GM23338 (cell line): ENCODE measurements around the gene ATF4. TPM values are rescaled to one million over a fixed set of nuclear protein-coding genes. Genes with fewer than 3 reads are reported as not detected.

Experiments
- ATAC-seq: fragments of 200-7000 bp; cut with Tn5 transposase; 3 replicates; pipeline ENCODE4 v1.9.1; 2020
- DNase-seq: peaks from one replicate; pipeline ENCODE4 v3.0.0-alpha.2; 2015; ENCODE audit warnings: low spot score
- H2AFZ ChIP-seq: fragments of 200-600 bp; sonication (generic); 2 replicates; pipeline ENCODE4 v1.8.0; 2016; ENCODE audit warnings: antibody characterized with exemption, mild to moderate bottlenecking, moderate library complexity
- H3F3A ChIP-seq: fragments of 200-600 bp; sonication (generic); replicated peaks from 2 replicates; pipeline ENCODE4 v1.8.0; 2017; ENCODE audit warnings: antibody characterized with exemption, mixed run types, low read depth
- H3K27ac ChIP-seq: fragments of 200-600 bp; sonication (generic); 2 replicates; pipeline ENCODE4 v1.6.1; 2016; ENCODE audit warnings: low read depth
- H3K27me3 ChIP-seq: fragments of 200-600 bp; sonication (generic); 2 replicates; pipeline ENCODE4 v1.8.0; 2016; ENCODE audit warnings: mild to moderate bottlenecking, mixed run types, moderate library complexity; ENCODE audit not compliant: insufficient read depth
- H3K36me3 ChIP-seq: fragments of 200-600 bp; sonication (generic); 2 replicates; pipeline ENCODE4 v1.8.0; 2016; ENCODE audit warnings: mild to moderate bottlenecking; ENCODE audit not compliant: insufficient read depth
- H3K4me1 ChIP-seq: fragments of 200-600 bp; sonication (generic); 2 replicates; pipeline ENCODE4 v1.8.0; 2016; ENCODE audit warnings: mild to moderate bottlenecking, moderate library complexity; ENCODE audit not compliant: insufficient read depth
- H3K4me2 ChIP-seq: fragments of 200-600 bp; sonication (generic); 2 replicates; pipeline ENCODE4 v1.7.1; 2017; ENCODE audit warnings: mixed run types
- H3K4me3 ChIP-seq: fragments of 200-600 bp; sonication (generic); 2 replicates; pipeline ENCODE4 v1.6.1; 2016; ENCODE audit warnings: mixed run types
- H3K79me2 ChIP-seq: fragments of 200-600 bp; sonication (generic); replicated peaks from 2 replicates; pipeline ENCODE4 v1.8.0; 2017; ENCODE audit warnings: mild to moderate bottlenecking; ENCODE audit not compliant: insufficient read depth
- H3K9me2 ChIP-seq: fragments of 200-600 bp; sonication (generic); 2 replicates; pipeline ENCODE4 v1.8.0; 2017; ENCODE audit not compliant: insufficient read depth
- H4K20me1 ChIP-seq: fragments of 200-600 bp; sonication (generic); replicated peaks from 2 replicates; pipeline ENCODE4 v1.8.0; 2017; ENCODE audit warnings: mild to moderate bottlenecking; ENCODE audit not compliant: insufficient read depth
- H3K27ac Mint-ChIP-seq: 2 replicates; pipeline ENCODE4 v1.8.0; 2020; ENCODE audit warnings: inconsistent platforms, mild to moderate bottlenecking, moderate library complexity, mixed read lengths
- H3K27me3 Mint-ChIP-seq: 3 replicates; pipeline ENCODE4 v1.8.0; 2022; ENCODE audit warnings: low read depth, mild to moderate bottlenecking, moderate library complexity, mixed read lengths, inconsistent platforms; ENCODE audit not compliant: insufficient read depth, poor library complexity
- H3K36me3 Mint-ChIP-seq: 3 replicates; pipeline ENCODE4 v1.8.0; 2021; ENCODE audit warnings: low read depth, mild to moderate bottlenecking, inconsistent platforms, moderate library complexity, mixed read lengths
- H3K4me1 Mint-ChIP-seq: 3 replicates; pipeline ENCODE4 v1.8.0; 2020; ENCODE audit warnings: mild to moderate bottlenecking, inconsistent platforms, mixed read lengths
- H3K4me3 Mint-ChIP-seq: 3 replicates; pipeline ENCODE4 v1.8.0; 2021; ENCODE audit warnings: moderate library complexity, mild to moderate bottlenecking, inconsistent platforms, mixed read lengths
- H3K9me3 Mint-ChIP-seq: 3 replicates; pipeline ENCODE4 v1.8.0; 2020; ENCODE audit warnings: moderate library complexity, mild to moderate bottlenecking, inconsistent platforms, mixed read lengths
- CREB1 ChIP-seq: fragments of 250-450 bp; sonication (Bioruptor Pico); IDR thresholded peaks from 2 replicates; pipeline ENCODE4 v1.5.0; 2020; ENCODE audit warnings: low read depth, mild to moderate bottlenecking, moderate library complexity
- EZH2 ChIP-seq: fragments of 200-600 bp; sonication (generic); IDR thresholded peaks from one replicate; pipeline ENCODE4 v1.8.0; 2017; ENCODE audit warnings: antibody characterized with exemption, mild to moderate bottlenecking, low read depth; ENCODE audit not compliant: unreplicated experiment
- EZH2phosphoT487 ChIP-seq: fragments of 200-600 bp; sonication (generic); IDR thresholded peaks from one replicate; pipeline ENCODE4 v1.8.1; 2018; ENCODE audit warnings: antibody characterized with exemption; ENCODE audit not compliant: unreplicated experiment
- JUNB ChIP-seq: IDR thresholded peaks from one replicate; pipeline ENCODE4 v1.6.1; 2016; ENCODE audit warnings: antibody characterized with exemption; ENCODE audit not compliant: unreplicated experiment
- NANOG ChIP-seq: IDR thresholded peaks from 2 replicates; pipeline ENCODE4 v1.6.1; 2016; ENCODE audit warnings: antibody characterized with exemption, borderline replicate concordance
- STAT1 ChIP-seq: IDR thresholded peaks from one replicate; pipeline ENCODE4 v1.6.1; 2016; ENCODE audit warnings: antibody characterized with exemption; ENCODE audit not compliant: unreplicated experiment
- ZNF331 ChIP-seq: fragments of 250-450 bp; sonication (Bioruptor Pico); IDR thresholded peaks from 2 replicates; pipeline ENCODE4 v1.5.0; 2020; ENCODE audit warnings: low read depth, mild to moderate bottlenecking, moderate library complexity
- polyA plus RNA-seq: library from polyadenylated mRNA; unstranded; fragments of >200 nt; fragmentation: Nextera tagmentation; extraction: Ambion mirVana; gene quantifications from 2 replicates; pipeline ENCODE4 v1.2.1, GENCODE V29; 2016
- total RNA-seq: library from RNA; depleted of rRNA; stranded (reverse); fragments of >200 nt; shearing (Covaris generic); gene quantifications from 2 replicates; pipeline ENCODE4 v1.2.3, GENCODE V29; 2014
- TF ChIP-seq, protein P1 (sequence below), 2 experiments: fragments of 200-600 bp in 1 of 2; sonication (generic) in 1 of 2; conservative IDR thresholded peaks; 2 replicates each; pipeline versions ENCODE4 v1.5.1 to v1.6.1; 2016 to 2017; ENCODE audit warnings: antibody characterized with exemption in 2 of 2, low read depth in 2 of 2, mild to moderate bottlenecking in 2 of 2, moderate library complexity in 1 of 2
- TF ChIP-seq, protein P2 (sequence below): IDR thresholded peaks from one replicate; pipeline ENCODE4 v1.6.1; 2018; ENCODE audit warnings: antibody characterized with exemption; ENCODE audit not compliant: unreplicated experiment
- TF ChIP-seq, protein P3 (sequence below): IDR thresholded peaks from 2 replicates; pipeline ENCODE4 v1.6.1; 2016; ENCODE audit warnings: antibody characterized with exemption

ATF4 gene
- total and polyA plus RNA-seq, 2 experiments from 2014 or later, result 446 to 553 TPM

DNA sequence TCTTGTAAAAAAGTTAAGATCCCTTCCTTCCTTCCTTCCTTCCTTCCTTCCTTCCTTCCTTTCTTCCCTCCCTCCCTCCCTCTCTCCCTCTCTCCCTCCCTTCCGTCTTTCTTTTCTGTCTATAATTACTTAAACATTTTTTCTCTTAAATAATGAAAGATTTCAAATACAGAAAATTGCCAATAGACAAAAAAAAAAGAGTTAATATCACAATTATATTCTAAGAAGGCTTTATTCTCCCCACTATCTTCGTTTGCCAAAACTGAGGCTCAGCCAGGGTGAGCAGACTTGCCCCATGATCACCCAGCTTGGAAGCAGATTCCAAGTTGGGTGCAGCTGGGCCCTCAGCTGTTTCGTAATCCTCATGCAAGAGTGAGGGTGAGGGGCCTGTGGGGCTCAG, 49.9 kb downstream of the ATF4 start (continued):
- TF ChIP-seq, protein P1, sequence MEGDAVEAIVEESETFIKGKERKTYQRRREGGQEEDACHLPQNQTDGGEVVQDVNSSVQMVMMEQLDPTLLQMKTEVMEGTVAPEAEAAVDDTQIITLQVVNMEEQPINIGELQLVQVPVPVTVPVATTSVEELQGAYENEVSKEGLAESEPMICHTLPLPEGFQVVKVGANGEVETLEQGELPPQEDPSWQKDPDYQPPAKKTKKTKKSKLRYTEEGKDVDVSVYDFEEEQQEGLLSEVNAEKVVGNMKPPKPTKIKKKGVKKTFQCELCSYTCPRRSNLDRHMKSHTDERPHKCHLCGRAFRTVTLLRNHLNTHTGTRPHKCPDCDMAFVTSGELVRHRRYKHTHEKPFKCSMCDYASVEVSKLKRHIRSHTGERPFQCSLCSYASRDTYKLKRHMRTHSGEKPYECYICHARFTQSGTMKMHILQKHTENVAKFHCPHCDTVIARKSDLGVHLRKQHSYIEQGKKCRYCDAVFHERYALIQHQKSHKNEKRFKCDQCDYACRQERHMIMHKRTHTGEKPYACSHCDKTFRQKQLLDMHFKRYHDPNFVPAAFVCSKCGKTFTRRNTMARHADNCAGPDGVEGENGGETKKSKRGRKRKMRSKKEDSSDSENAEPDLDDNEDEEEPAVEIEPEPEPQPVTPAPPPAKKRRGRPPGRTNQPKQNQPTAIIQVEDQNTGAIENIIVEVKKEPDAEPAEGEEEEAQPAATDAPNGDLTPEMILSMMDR (conservative IDR thresholded peaks at IDR 0.05; ENCODE audit: low read depth in 2 of 2), result no peak
- TF ChIP-seq NANOG (no peak), EZH2phosphoT487 (no peak), STAT1 (no peak)
- TF ChIP-seq, protein P2, sequence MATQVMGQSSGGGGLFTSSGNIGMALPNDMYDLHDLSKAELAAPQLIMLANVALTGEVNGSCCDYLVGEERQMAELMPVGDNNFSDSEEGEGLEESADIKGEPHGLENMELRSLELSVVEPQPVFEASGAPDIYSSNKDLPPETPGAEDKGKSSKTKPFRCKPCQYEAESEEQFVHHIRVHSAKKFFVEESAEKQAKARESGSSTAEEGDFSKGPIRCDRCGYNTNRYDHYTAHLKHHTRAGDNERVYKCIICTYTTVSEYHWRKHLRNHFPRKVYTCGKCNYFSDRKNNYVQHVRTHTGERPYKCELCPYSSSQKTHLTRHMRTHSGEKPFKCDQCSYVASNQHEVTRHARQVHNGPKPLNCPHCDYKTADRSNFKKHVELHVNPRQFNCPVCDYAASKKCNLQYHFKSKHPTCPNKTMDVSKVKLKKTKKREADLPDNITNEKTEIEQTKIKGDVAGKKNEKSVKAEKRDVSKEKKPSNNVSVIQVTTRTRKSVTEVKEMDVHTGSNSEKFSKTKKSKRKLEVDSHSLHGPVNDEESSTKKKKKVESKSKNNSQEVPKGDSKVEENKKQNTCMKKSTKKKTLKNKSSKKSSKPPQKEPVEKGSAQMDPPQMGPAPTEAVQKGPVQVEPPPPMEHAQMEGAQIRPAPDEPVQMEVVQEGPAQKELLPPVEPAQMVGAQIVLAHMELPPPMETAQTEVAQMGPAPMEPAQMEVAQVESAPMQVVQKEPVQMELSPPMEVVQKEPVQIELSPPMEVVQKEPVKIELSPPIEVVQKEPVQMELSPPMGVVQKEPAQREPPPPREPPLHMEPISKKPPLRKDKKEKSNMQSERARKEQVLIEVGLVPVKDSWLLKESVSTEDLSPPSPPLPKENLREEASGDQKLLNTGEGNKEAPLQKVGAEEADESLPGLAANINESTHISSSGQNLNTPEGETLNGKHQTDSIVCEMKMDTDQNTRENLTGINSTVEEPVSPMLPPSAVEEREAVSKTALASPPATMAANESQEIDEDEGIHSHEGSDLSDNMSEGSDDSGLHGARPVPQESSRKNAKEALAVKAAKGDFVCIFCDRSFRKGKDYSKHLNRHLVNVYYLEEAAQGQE, result no peak

DNA sequence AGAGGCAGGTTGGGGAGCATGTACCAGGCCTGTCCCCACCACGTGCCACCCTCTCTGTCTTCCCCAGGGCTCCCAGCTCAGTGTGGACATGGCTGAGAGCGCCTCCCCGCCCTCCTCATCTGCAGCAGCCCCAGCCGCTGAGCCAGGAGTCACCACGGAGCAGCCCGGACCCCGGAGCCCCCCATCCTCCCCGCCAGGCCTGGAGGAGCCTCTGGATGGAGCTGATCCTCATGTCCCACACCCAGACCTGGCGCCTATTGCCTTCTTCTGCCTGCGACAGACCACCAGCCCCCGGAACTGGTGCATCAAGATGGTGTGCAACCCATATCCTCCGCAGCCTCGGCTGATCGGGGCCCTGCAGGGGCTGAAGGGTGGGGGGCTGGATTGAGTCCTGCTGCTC, 50.3 kb downstream of the ATF4 start, which contains the start of gene CACNA1I:
Gene CACNA1I (plus strand): TSS at position 89 of the 400 bp plus-strand sequence. CDS start 0 bp downstream, at position 89.
- H3K9me3 Mint-ChIP-seq, result peaks cover 3% of the 10 kb centered on the region
- H3K4me3 Mint-ChIP-seq, result no peak within 1 kb of the TSS
- no peaks in the 10 kb centered on the region for H3K9me2 ChIP-seq
- no peaks in the 10 kb centered on the region for H3K79me2 ChIP-seq
- H3K4me1 Mint-ChIP-seq, result peaks cover 6% of the 10 kb centered on the region; the same call in 2 of the 3 replicates
- no peak within 1 kb of the TSS for H3K27ac ChIP-seq
- no peak within 1 kb of the TSS for H3K4me3 ChIP-seq
- H3F3A ChIP-seq, result no peaks in the 10 kb centered on the region
- no peaks in the 10 kb centered on the region for H3K36me3 ChIP-seq
- H3K4me1 ChIP-seq, result no peaks in the 10 kb centered on the region
- H3K4me2 ChIP-seq, result no peak within 1 kb of the TSS
- H3K27me3 Mint-ChIP-seq, result peaks cover 2% of the 10 kb centered on the region
- H4K20me1 ChIP-seq, result no peaks in the 10 kb centered on the region
- ATAC-seq (no peak), DNase-seq (no peak)
- TF ChIP-seq, protein P3, sequence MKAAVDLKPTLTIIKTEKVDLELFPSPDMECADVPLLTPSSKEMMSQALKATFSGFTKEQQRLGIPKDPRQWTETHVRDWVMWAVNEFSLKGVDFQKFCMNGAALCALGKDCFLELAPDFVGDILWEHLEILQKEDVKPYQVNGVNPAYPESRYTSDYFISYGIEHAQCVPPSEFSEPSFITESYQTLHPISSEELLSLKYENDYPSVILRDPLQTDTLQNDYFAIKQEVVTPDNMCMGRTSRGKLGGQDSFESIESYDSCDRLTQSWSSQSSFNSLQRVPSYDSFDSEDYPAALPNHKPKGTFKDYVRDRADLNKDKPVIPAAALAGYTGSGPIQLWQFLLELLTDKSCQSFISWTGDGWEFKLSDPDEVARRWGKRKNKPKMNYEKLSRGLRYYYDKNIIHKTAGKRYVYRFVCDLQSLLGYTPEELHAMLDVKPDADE, result no peak
- no peak for TF ChIP-seq CREB1 (CRISPR knock-in tag)
- H2AFZ ChIP-seq, result no peak within 1 kb of the TSS
- H3K36me3 Mint-ChIP-seq, result peaks cover 4% of the 10 kb centered on the region; the same call in 2 of the 3 replicates
- H3K27ac Mint-ChIP-seq, result no peak within 1 kb of the TSS
- H3K27me3 ChIP-seq, result no peaks in the 10 kb centered on the region

DNA sequence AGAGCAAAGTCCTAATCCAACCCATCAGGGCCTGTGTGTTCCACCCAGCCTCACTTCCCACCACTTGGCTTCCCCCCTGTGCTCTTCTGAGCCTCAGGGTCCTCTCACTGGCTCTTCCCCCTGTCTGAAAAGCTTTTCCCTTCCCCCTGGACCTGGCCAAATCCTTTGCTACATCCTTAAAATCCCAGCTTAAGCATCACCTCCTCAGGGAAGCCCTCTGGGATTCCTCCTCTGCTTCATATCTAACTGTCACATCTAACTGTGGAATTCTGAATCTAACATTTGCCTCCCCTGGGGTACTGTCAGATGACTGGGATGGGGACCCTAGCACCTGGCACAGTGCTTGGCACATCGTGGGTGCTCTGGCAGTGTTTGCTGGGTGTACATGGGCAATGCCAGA, 51.2 kb downstream of the ATF4 start:
- no peak for DNase-seq
- peaks cover 6% of the 10 kb centered on the region; the same call in 2 of the 3 replicates for H3K4me1 Mint-ChIP-seq

More for the DNA sequence above, 51.2 kb downstream of the ATF4 start:
- Histone ChIP-seq H3K27ac (no peak overlapping the region), H3K36me3 (no peaks in the 10 kb centered on the region), H3K79me2 (no peaks in the 10 kb centered on the region), H3K4me1 (no peaks in the 10 kb centered on the region), H4K20me1 (no peaks in the 10 kb centered on the region), H3K9me2 (no peaks in the 10 kb centered on the region), H3K27me3 (no peaks in the 10 kb centered on the region), H3K4me3 (no peak overlapping the region), H2AFZ (no peak overlapping the region), H3K4me2 (no peak overlapping the region), H3F3A (no peaks in the 10 kb centered on the region)
- no peaks in the 10 kb centered on the region; the same call in 2 of the 3 replicates for H3K9me3 Mint-ChIP-seq
- H3K27me3 Mint-ChIP-seq, result peaks cover 2% of the 10 kb centered on the region
- no peak overlapping the region for H3K4me3 Mint-ChIP-seq
- TF ChIP-seq EZH2phosphoT487, result no peak
- no peak for TF ChIP-seq JUNB
- TF ChIP-seq ZNF331 (CRISPR knock-in tag), result no peak
- no peak for TF ChIP-seq CREB1 (CRISPR knock-in tag)
- TF ChIP-seq EZH2, result no peak
- H3K36me3 Mint-ChIP-seq, result no peaks in the 10 kb centered on the region
- no peak for ATAC-seq
- no peak overlapping the region for H3K27ac Mint-ChIP-seq
